Coronary artery (tissue), 2 donors: Measurements from ENCODE around the gene HIKESHI.
A peak's percentile ranks its signal among the peaks of the same experiment; 100 is the strongest.

Source experiments
- DNase-seq: peaks from one replicate; pipeline ENCODE4 v3.0.0-alpha.2; 2017; ENCODE audit warnings: low spot score
- H3K27ac ChIP-seq, 2 donors: fragments of 200-600 bp; sonication (generic); one replicate each; pipeline ENCODE4 v1.5.1; 2016 to 2019
- H3K4me3 ChIP-seq: fragments of 200-600 bp; sonication (generic); 2 replicates; pipeline ENCODE4 v1.5.1; 2016; ENCODE audit warnings: mild to moderate bottlenecking, moderate library complexity
- CTCF ChIP-seq: fragments of 200-600 bp; sonication (generic); IDR thresholded peaks from one replicate; pipeline ENCODE4 v1.5.1; 2019; ENCODE audit warnings: antibody characterized with exemption

The HIKESHI gene

GRCh38 chr11:86388198-86388597 is 86.2 kb downstream of the HIKESHI start:
- no peak overlapping the region for H3K27ac ChIP-seq
- no peak for DNase-seq
- TF ChIP-seq CTCF: no peak
- no peak overlapping the region for H3K4me3 ChIP-seq

- Histone ChIP-seq H3K4me3 (no peak overlapping the region), H3K27ac (no peak overlapping the region)
- TF ChIP-seq CTCF: no peak
- DNase-seq: no peak
These were observed 88.4 kb downstream of the HIKESHI start for GRCh38 chr11:86390487-86390886.

GRCh38 chr11:86395061-86395551 is 93.1 kb downstream of the HIKESHI start:
- TF ChIP-seq CTCF: no peak
- no peak for DNase-seq
- H3K27ac ChIP-seq: peak overlapping the region in 1 of 2 donors; percentile 35
- H3K4me3 ChIP-seq: no peak overlapping the region
